NCI-H2107 treated with DMSO at 0.1 percent for 48 hours (cell line): ENCODE data around the gene PLAGL2.

ENCODE experiments used
- DNase-seq: peaks from one replicate; lab custom pipeline; 2025; ENCODE audit not compliant: unreplicated experiment; lab: John Stamatoyannopoulos, UW

The PLAGL2 gene

DNA sequence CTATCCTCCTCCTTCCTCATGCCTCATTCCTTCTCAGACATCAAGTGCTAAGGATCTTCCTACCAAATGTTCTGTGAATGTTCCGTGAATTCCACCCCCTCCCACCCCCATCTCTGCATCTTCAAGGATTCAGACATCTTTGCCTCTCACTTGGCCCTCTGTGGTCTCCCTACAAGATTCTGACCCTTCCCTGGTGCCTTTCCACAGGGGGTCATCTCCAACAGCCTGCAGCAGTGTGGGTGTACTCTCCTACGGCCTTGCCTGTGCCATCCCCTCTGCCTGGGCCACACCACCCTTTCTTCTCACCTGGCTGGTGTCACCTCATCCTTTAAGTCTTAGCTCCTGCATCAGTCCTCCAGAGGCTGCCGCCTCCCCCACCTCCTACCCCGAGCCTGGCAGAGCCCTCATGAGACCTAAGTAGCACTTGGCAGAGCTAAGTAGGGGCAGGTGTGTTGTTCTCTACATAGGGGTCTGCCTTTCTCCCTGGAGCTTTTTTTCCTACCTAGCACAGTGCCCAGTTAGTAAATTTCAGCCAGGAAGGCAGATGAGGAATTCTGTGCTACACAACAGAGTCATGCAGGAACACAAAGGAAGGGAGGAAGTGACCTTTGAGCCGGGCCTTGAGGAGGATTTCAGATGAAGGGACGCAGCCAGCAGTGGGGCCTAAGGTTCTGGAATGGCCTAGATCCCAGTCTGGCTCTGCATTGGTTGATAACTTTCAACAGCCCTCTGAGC is 55.0 kb downstream of the PLAGL2 start:
- no peak for DNase-seq

DNA sequence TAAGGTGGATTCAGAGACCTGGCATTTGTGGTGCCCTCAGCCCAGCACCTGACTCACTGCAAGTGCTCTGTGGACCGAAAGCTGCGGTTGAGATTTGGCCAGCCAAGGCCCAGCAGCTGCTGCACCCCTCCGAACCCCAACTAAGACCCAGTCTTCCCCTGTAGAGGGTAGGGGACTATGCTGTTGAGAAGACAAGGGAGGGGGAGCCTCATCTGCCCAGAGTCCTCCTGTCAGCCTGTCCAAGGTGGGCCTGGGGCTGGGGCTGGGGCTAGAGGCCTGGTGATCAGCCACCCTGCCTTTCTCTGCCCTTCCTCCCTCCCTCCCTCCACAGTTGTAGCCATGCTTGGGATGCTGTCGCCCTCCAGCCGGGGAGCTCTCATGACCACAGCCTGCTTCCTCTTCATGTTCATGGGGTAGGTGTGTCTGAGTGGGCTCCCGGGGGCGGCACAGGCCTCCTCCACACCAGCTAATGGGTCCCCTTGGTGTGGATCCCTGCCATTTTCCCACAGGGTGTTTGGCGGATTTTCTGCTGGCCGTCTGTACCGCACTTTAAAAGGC is 57.2 kb downstream of the PLAGL2 start:
- no peak for DNase-seq

DNA sequence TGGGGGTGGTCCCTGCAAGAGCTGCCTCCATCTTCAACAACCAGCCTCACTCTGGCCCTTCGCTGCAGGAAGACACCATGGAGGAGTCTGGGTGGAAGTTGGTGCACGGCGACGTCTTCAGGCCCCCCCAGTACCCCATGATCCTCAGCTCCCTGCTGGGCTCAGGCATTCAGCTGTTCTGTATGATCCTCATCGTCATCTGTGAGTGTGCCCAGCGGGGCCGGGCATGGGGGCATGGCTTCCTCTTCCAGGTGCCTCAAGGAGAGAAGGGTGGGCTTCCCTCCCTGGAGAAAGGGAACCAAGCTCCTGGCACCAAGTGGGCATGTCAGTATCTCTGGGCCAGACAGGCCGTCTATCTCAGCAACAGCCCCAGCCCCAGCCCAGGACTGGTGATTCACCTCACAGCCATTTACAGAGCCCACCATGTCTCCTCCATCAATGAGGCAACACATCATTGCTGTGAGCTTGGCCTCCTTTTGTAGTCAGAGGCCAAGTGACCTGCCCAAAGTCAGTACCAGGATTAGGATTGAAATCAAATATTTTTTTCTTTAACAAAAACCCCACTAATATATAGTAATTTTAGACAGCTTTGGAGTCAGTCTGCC is 57.9 kb downstream of the PLAGL2 start:
- DNase-seq: no peak

DNA sequence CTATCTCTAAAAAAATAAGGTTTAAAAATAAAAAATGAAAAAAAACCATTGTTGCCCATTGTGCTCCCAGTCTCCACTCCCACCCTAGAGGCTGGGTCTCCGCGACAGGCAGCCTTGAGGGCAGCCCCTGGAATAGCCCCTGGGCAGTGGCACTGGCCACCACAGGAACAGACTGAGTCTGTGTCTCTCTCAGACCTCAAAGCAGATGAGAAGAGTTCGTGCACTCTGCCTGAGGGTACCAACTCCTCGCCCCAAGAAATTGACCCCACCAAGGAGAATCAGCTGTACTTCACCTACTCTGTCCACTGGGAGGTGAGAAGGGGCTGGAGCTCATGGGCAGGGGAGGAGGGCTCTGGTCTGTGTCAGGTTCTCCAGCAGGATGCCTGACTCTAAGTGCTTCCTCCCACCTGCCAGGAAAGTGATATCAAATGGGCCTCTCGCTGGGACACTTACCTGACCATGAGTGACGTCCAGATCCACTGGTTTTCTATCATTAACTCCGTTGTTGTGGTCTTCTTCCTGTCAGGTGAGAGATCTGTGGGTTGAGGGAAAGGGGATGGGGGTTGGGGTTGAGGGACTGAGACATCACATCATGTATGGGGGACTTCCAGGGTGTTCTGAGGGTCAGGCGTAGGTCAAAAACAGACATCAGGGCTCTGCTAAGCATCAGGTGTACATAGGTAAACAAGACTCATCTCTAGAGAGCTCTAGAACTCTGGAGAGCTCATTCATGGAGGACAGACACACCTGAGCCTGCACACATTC is 62.5 kb downstream of the PLAGL2 start:
- DNase-seq: no peak

DNA sequence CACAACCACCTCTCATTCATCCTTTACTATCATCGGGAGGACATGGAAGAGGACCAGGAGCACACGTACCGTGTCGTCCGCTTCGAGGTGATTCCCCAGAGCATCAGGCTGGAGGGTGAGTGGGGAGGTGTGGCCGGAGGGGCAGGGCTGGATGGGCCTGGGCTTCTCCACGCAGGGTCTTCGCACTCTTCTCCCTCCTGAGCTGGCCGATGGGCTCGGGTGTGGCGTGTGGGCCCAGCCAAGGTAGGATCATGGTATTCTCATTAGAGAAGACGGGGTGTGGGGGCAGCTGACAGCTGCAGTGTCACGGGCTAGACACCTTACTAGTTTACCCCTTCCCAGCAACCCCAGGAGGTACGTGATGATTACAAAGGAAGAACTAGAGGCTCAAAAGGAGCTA is 64.6 kb downstream of the PLAGL2 start:
- no peak for DNase-seq
